H9 (cell line): Measurements from ENCODE around the gene NADK. TPM values are rescaled to one million over a fixed set of nuclear protein-coding genes. Genes with fewer than 3 reads are reported as not detected.
"Not testable (repeated sequence)": the region's sequence is repeated elsewhere in the genome, so short reads cannot be mapped to it uniquely, and the experiment has no call there.

Experiments
- DNase-seq: peaks from one replicate; pipeline ENCODE4 v3.0.0-alpha.2; 2017
- H2AFZ ChIP-seq: one replicate; pipeline ENCODE4 v1.6.1; 2013; ENCODE audit warnings: mild to moderate bottlenecking, low read length, control low read depth, moderate library complexity
- H2AK5ac ChIP-seq: 2 replicates; pipeline ENCODE4 v1.6.1; 2013; ENCODE audit warnings: low read length, control low read depth, mixed read lengths; ENCODE audit not compliant: insufficient read length
- H2BK120ac ChIP-seq: one replicate; pipeline ENCODE4 v1.6.1; 2013; ENCODE audit warnings: low read depth, mild to moderate bottlenecking, low read length, control low read depth, inconsistent platforms; ENCODE audit not compliant: poor library complexity, severe bottlenecking
- H2BK12ac ChIP-seq: 2 replicates; pipeline ENCODE4 v1.6.1; 2013; ENCODE audit warnings: low read length, control low read depth, mixed read lengths, low read depth; ENCODE audit not compliant: insufficient read length
- H2BK15ac ChIP-seq: 2 replicates; pipeline ENCODE4 v1.6.1; 2013; ENCODE audit warnings: low read depth, low read length, control low read depth
- H2BK20ac ChIP-seq: one replicate; pipeline ENCODE4 v1.6.1; 2013; ENCODE audit warnings: low read depth, mild to moderate bottlenecking, low read length, control low read depth, inconsistent platforms; ENCODE audit not compliant: poor library complexity, severe bottlenecking
- H2BK5ac ChIP-seq: 2 replicates; pipeline ENCODE4 v1.6.1; 2013; ENCODE audit warnings: low read length, control low read depth, mixed read lengths; ENCODE audit not compliant: insufficient read length
- H3K14ac ChIP-seq: 2 replicates; pipeline ENCODE4 v1.6.1; 2013; ENCODE audit warnings: low read length, control low read depth; ENCODE audit not compliant: insufficient read depth
- H3K18ac ChIP-seq: 2 replicates; pipeline ENCODE4 v1.6.1; 2013; ENCODE audit warnings: low read depth, mild to moderate bottlenecking, mixed read lengths, low read length, control low read depth; ENCODE audit not compliant: insufficient read length
- H3K23ac ChIP-seq: 2 replicates; pipeline ENCODE4 v1.6.1; 2013; ENCODE audit warnings: low read length, control low read depth, mixed read lengths, low read depth; ENCODE audit not compliant: insufficient read length
- H3K23me2 ChIP-seq: 2 replicates; pipeline ENCODE4 v1.6.1; 2013; ENCODE audit warnings: low read depth, mild to moderate bottlenecking, mixed read lengths, low read length, control low read depth; ENCODE audit not compliant: insufficient read length, poor library complexity, severe bottlenecking
- H3K27ac ChIP-seq: 2 replicates; pipeline ENCODE4 v1.5.1; 2013; ENCODE audit warnings: low read length, control low read depth, mixed read lengths, low read depth; ENCODE audit not compliant: insufficient read length
- H3K27me3 ChIP-seq: 2 replicates; pipeline ENCODE4 v1.6.1; 2013; ENCODE audit warnings: low read length, control low read depth, inconsistent platforms; ENCODE audit not compliant: insufficient read depth
- H3K4ac ChIP-seq: 2 replicates; pipeline ENCODE4 v1.6.1; 2013; ENCODE audit warnings: low read depth, mild to moderate bottlenecking, control low read depth, inconsistent platforms, low read length, moderate library complexity
- H3K4me1 ChIP-seq: 2 replicates; pipeline ENCODE4 v1.6.1; 2013; ENCODE audit warnings: low read length, control low read depth, inconsistent platforms; ENCODE audit not compliant: insufficient read depth
- H3K4me2 ChIP-seq: 2 replicates; pipeline ENCODE4 v1.6.1; 2013; ENCODE audit warnings: low read length, control low read depth, mixed read lengths; ENCODE audit not compliant: insufficient read length, insufficient read depth
- H3K56ac ChIP-seq: 2 replicates; pipeline ENCODE4 v1.6.1; 2013; ENCODE audit warnings: low read depth, mild to moderate bottlenecking, mixed read lengths, low read length, control low read depth; ENCODE audit not compliant: insufficient read length
- H3K79me1 ChIP-seq: 2 replicates; pipeline ENCODE4 v1.6.1; 2013; ENCODE audit warnings: low read depth, mild to moderate bottlenecking, moderate library complexity, low read length, control low read depth, inconsistent platforms; ENCODE audit not compliant: insufficient read depth, poor library complexity, severe bottlenecking
- H3K79me2 ChIP-seq: 2 replicates; pipeline ENCODE4 v1.6.1; 2013; ENCODE audit warnings: low read length, control low read depth, inconsistent platforms; ENCODE audit not compliant: insufficient read depth
- H3K9ac ChIP-seq: 2 replicates; pipeline ENCODE4 v1.6.1; 2013; ENCODE audit warnings: low read length, control low read depth, mixed read lengths; ENCODE audit not compliant: insufficient read length; ENCODE audit errors: extremely low read depth
- H3K9me3 ChIP-seq: one replicate; pipeline ENCODE4 v1.6.1; 2013; ENCODE audit warnings: low read depth, low read length, inconsistent platforms; ENCODE audit not compliant: control insufficient read depth
- H3T11ph ChIP-seq: one replicate; pipeline ENCODE4 v1.6.1; 2013; ENCODE audit warnings: mild to moderate bottlenecking, low read length, control low read depth, inconsistent platforms
- H4K20me1 ChIP-seq: one replicate; pipeline ENCODE4 v1.6.1; 2013; ENCODE audit not compliant: control insufficient read depth, insufficient read length, insufficient read depth
- H4K5ac ChIP-seq: 2 replicates; pipeline ENCODE4 v1.6.1; 2013; ENCODE audit warnings: low read depth, mild to moderate bottlenecking, mixed read lengths, low read length, control low read depth; ENCODE audit not compliant: insufficient read length
- H4K8ac ChIP-seq: replicated peaks from 2 replicates; pipeline ENCODE4 v1.6.1; 2013; ENCODE audit warnings: low read length, control low read depth, mixed read lengths, low read depth; ENCODE audit not compliant: insufficient read length
- H4K91ac ChIP-seq: 2 replicates; pipeline ENCODE4 v1.6.1; 2013; ENCODE audit warnings: low read depth, mild to moderate bottlenecking, moderate library complexity, mixed read lengths, low read length, control low read depth; ENCODE audit not compliant: insufficient read length
- H3K27ac Mint-ChIP-seq, 3 experiments: 2 replicates in 2 of 3; 3 replicates in 1 of 3; pipeline ENCODE4 v1.8.0; 2020 to 2021; ENCODE audit warnings: mixed read lengths in 3 of 3, mild to moderate bottlenecking in 1 of 3, moderate library complexity in 1 of 3
- H3K27me3 Mint-ChIP-seq: 2 replicates; pipeline ENCODE4 v1.8.0; 2021; ENCODE audit warnings: low read depth, mild to moderate bottlenecking, moderate library complexity, mixed read lengths
- H3K36me3 Mint-ChIP-seq, 3 experiments: 2 replicates in 2 of 3; 3 replicates in 1 of 3; pipeline ENCODE4 v1.8.0; 2020 to 2021; ENCODE audit warnings: low read depth in 3 of 3, mixed read lengths in 3 of 3; ENCODE audit not compliant: insufficient read depth in 1 of 3
- H3K4me1 Mint-ChIP-seq, 2 experiments: 2 replicates each; pipeline ENCODE4 v1.8.0; 2020; ENCODE audit warnings: mixed read lengths in 2 of 2
- H3K4me3 Mint-ChIP-seq, 2 experiments: 2 replicates in 1 of 2; 3 replicates in 1 of 2; pipeline ENCODE4 v1.8.0; 2020 to 2021; ENCODE audit warnings: mild to moderate bottlenecking in 2 of 2, mixed read lengths in 2 of 2, moderate library complexity in 1 of 2
- H3K9me3 Mint-ChIP-seq, 2 experiments: 2 replicates in 1 of 2; 3 replicates in 1 of 2; pipeline ENCODE4 v1.8.0; 2020; ENCODE audit warnings: mild to moderate bottlenecking in 2 of 2, mixed read lengths in 2 of 2, moderate library complexity in 1 of 2
- CTCF ChIP-seq: fragments of 200-600 bp; sonication (generic); conservative IDR thresholded peaks from 3 replicates; pipeline ENCODE4 v1.8.0; 2021; ENCODE audit warnings: antibody characterized with exemption, mild to moderate bottlenecking
- WGBS: extraction: QIAGEN DNeasy Blood & Tissue Kit; methylation state at CpG from one replicate; pipeline ENCODE4 v1.1.7; 2013; ENCODE audit warnings: missing lambda C conversion rate, low lambda C conversion rate, mixed read lengths; ENCODE audit not compliant: insufficient read length; ENCODE audit errors: extremely low coverage; 5-methylcytosine and 5-hydroxymethylcytosine counted together
- total RNA-seq: library from RNA; stranded (reverse); gene quantifications from 2 replicates; pipeline ENCODE4 v1.2.1, GENCODE V29; 2021

Gene NADK
- total RNA-seq, 1 experiment from 2014 or later, result 105 TPM

- H3K23me2 ChIP-seq, result no peaks in the 10 kb centered on the region
- H2BK15ac ChIP-seq, result no peak overlapping the region
- DNase-seq, result no peak
- Mint-ChIP-seq H3K36me3 (peaks cover 7 to 33% (median 23%) of the 10 kb centered on the region in 3 experiments; a peak in 6 of 7 replicates), H3K4me1 (no peaks in the 10 kb centered on the region), H3K27ac (no peak overlapping the region), H3K27me3 (no peaks in the 10 kb centered on the region), H3K4me3 (no peak overlapping the region), H3K9me3 (no peaks in the 10 kb centered on the region)
- H3K79me1 ChIP-seq, result no peaks in the 10 kb centered on the region
- H4K91ac ChIP-seq, result no peak overlapping the region
- H4K8ac ChIP-seq, result no peak overlapping the region
- H3K14ac ChIP-seq, result no peak overlapping the region
- no peak overlapping the region for H4K5ac ChIP-seq
- H3K27me3 ChIP-seq, result no peaks in the 10 kb centered on the region
- TF ChIP-seq CTCF, result no peak
- H2BK5ac ChIP-seq, result no peak overlapping the region
- H2BK20ac ChIP-seq, result no peak overlapping the region
- no peak overlapping the region for H3K9ac ChIP-seq
- H3K9me3 ChIP-seq, result no peaks in the 10 kb centered on the region
- H3K4me2 ChIP-seq, result no peak overlapping the region
- no peak overlapping the region for H2AK5ac ChIP-seq
- no peak overlapping the region for H2BK120ac ChIP-seq
- no peaks in the 10 kb centered on the region for H4K20me1 ChIP-seq
- WGBS, result no CpG with 5 or more reads among the region's 17 CpGs
- no peak overlapping the region for H2BK12ac ChIP-seq
- no peak overlapping the region for H3K18ac ChIP-seq
- H3K4me1 ChIP-seq, result no peaks in the 10 kb centered on the region
- H3K56ac ChIP-seq, result no peak overlapping the region
- H3K79me2 ChIP-seq, result no peaks in the 10 kb centered on the region
- H2AFZ ChIP-seq, result no peak overlapping the region
- H3T11ph ChIP-seq, result no peak overlapping the region
- H3K4ac ChIP-seq, result no peak overlapping the region
- no peak overlapping the region for H3K27ac ChIP-seq
- H3K23ac ChIP-seq, result no peak overlapping the region
Observed at GRCh38 chr1:1730870-1731269, 47.4 kb downstream of the NADK start.

GRCh38 chr1:1730230-1730629, 48.0 kb downstream of the NADK start:
- H3K9me3 Mint-ChIP-seq, result not testable (repeated sequence)

More at GRCh38 chr1:1730230-1730629, 48.0 kb downstream of the NADK start:
- H3T11ph ChIP-seq, H3K4me3 Mint-ChIP-seq, H3K18ac ChIP-seq, H2BK12ac ChIP-seq, H2AFZ ChIP-seq, H4K5ac ChIP-seq, H3K4ac ChIP-seq, H2BK120ac ChIP-seq, H2BK15ac ChIP-seq, DNase-seq, H2BK5ac ChIP-seq, H3K9me3 ChIP-seq, H4K91ac ChIP-seq, H3K4me1 ChIP-seq, H4K20me1 ChIP-seq, H3K79me2 ChIP-seq, H3K23ac ChIP-seq, H3K4me1 Mint-ChIP-seq, H3K79me1 ChIP-seq, H3K27me3 Mint-ChIP-seq, H3K27ac Mint-ChIP-seq, H3K9ac ChIP-seq, H4K8ac ChIP-seq, H3K27ac ChIP-seq, H3K56ac ChIP-seq, H3K14ac ChIP-seq, H2BK20ac ChIP-seq, H3K27me3 ChIP-seq, H3K23me2 ChIP-seq, H2AK5ac ChIP-seq, H3K4me2 ChIP-seq: not testable (repeated sequence)
- peaks cover 7 to 29% (median 22%) of the 10 kb centered on the region in 3 experiments; a peak in 6 of 7 replicates for H3K36me3 Mint-ChIP-seq
- no CpG with 5 or more reads among the region's 13 CpGs for WGBS
